HG02884 (cell line): Measurements from ENCODE around the gene IL2RA.
"Not testable (repeated sequence)": the region's sequence is repeated elsewhere in the genome, so short reads cannot be mapped to it uniquely, and the experiment has no call there.

Source experiments
- ATAC-seq: cut with Tn5 transposase; IDR thresholded peaks from one replicate; pipeline ENCODE4 v1.9.1; 2021; ENCODE audit warnings: mild to moderate bottlenecking, moderate library complexity; ENCODE audit not compliant: unreplicated experiment

Gene IL2RA

GRCh38 chr10:6083523-6084475 is 21.6 kb upstream of the IL2RA start:
- no peak for ATAC-seq

DNA sequence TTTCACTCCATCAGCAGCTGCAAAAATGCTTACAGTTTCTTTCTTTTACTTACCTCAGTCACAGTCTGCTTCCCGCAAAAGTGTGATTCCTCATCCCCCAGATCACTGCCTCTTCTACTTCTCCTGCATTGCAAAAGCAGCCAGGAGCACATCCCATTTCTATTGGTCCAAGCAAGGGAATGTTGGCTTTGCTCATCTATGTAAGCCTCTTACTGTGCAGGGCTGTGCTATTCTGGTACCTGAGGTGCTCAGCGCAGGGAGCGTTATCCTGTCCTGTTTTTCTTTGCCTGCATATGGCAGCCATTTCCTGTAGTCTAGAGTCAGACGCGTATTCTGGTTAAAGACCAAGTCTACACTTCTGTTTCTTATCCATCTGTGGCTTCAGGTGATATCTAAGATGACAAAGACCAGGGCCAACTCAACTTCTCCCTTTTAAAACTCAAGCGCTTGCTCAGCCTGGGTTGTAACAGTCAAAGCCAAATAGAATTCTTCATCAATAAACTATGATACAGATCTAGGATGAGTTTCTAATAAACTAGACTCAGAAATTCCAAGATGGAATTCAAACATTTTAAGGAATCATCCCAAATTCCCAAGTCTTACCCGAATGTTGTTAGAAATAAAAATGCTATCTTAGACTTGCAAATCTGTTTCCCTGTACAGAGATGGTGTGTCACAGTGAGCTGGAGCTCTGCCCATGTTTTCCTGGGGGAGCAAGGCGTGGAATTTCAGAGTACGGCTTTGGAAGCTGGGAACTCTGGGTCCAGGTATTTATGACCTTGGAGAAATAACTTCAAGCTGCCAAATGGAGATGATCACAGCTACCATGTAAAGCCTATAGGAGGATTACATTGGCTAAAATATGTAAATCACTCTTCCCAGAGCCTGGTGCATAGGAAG is 20.6 kb upstream of the IL2RA start:
- no peak for ATAC-seq

GRCh38 chr10:6080417-6080973 is 18.3 kb upstream of the IL2RA start:
- no peak for ATAC-seq

DNA sequence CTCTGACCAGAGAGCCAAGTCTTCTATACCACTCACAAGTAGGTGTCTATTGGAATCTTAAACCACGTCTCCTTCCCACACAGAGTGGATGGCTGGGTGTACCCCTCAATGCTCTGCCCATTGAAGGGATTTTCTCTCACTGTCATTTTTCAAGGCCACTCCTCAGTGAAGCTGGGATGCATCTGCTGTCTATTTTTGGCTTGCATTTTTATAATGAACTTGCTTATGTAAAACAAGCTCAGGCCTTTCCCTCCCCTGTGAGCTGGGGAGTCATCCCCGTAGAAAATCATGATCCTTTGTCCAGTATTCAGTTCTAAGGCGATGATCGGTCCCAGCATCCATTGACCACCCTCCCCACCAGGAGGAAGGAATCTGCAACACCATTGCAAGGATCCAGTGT is 16.9 kb upstream of the IL2RA start:
- ATAC-seq: no peak

DNA sequence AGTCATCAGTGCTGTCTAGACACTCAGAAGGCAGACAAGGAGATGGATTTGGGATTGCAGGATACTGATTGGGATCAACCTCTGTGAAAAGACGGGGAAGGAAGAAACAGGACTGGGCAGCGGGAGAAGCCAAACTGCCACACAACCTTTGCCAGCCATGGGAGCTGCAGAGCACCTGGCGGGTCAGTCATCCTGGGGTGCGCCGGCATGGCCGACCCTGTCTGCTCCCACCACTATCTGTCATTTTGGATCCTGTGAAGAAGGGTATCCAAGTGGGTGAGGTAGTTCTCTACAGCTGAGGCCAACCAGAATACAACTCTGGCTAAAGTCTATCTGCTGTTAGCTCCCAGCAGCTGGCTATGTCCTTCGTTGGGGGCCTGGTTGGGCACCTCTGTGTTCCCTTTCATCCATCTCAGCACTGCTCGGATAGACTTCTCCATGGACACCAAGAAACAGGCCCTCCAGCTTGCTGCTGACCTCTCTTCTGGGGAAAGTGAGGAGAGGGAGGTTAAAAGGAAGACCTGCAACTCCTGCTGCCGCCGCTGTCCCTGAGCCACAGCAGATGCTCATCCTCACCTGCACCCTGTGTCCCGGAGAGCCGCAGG is 15.0 kb upstream of the IL2RA start:
- no peak for ATAC-seq

DNA sequence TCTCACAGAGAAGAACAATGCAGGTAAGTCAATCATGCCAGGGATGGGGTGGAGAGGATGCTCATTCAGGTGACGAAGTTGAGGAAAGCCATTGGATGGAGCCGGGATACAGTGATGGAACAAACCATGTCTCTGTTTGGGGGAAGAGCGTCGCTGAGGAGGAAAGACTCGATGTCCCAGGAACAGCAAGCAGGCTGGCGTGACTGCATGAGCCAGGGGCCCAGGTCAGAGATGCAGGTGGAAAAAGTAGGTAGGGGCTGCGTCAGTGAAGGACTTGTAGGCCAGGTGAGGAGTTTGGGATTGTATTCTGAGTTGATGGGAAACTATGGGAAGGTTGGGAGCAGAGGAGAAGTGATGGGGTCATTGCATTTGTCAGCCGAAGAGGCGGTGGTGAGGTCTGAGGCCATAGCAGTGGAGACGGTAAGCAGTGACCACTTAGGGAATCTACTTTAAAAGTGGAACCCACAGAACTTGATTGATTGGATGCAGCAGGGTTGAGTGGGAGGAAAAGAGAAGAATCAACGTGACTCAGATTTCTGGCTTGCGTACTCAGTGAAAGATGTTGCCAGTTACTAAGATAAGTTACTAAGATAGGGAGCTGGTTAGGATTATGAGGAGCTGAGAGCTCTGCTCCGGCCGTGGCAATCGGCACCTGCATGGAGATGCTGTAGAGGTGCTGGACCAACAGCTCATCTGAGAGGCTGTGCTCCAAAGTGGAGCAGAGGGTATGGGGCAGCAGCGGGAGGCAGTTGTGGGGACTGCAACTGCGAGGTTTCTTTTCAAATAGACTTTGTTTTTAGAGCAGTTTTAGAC is 12.5 kb upstream of the IL2RA start:
- no peak for ATAC-seq

- ATAC-seq: no peak
These were observed 10.2 kb upstream of the IL2RA start for GRCh38 chr10:6072215-6072934.

GRCh38 chr10:6071181-6072175 is 9.3 kb upstream of the IL2RA start:
- ATAC-seq: no peak

GRCh38 chr10:6070660-6071059 is 8.5 kb upstream of the IL2RA start:
- ATAC-seq: no peak

DNA sequence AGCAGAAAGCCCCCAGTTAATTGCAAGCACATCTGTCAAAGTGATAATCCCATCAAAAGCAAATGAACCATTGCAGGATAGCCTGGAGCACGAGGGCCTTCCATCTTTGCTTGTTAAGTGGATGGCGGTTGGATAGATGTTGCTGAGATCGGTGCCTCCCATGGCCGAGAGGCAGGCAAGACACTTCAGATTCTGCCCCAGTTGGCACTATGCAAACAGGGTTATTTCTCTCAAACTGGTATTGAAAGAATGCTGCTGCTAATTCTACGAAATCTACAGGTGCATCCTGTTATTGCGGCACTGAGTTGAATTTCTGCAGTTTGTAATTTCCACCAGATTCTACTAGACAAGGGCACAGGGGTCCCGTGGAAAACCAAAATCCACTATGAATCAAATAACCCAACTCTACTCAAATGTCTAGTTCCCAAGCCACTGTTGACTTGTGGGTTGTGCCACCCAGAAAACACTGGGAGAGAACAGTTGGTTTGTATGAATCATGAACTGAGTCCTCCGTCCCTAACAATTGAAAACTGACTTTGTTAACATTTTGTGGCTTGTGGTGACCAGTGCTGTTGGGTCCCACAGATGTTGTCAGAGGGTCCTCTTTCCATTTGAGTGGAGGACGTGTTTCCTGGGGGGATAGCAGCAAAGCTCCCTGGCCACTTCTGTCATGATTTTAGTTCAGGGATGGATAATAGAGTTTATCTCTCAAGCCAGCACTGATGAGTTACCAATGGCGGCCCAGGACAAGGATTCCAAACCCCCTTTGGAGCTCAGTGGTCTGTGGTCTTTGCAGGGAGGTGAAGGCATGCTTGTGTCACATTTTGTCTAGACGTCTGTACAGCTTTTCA is 7.1 kb upstream of the IL2RA start:
- no peak for ATAC-seq

DNA sequence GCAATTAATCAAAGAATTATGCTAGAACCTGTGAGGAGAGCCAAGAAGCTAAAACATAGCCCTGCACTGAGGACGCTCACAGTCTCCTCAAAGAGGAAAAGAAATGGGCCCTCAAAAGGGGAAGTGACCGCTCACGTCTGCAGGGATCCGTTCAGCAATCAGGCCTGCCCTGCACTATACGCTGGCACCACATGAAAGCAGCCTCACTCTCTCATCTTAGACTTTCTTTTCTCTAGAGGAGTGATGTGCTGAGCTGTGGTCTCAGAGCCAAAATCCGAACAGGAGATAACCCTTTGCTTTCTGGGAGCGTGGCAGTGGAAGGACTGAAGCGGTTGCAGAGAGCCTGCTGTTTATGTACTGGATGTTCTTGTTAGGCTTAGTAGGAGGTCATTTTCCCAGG is 6.3 kb upstream of the IL2RA start:
- peak; percentile 59 for ATAC-seq

- no peak for ATAC-seq
These were observed 5.8 kb upstream of the IL2RA start for GRCh38 chr10:6068006-6068405.

GRCh38 chr10:6067457-6067856 is 5.3 kb upstream of the IL2RA start:
- ATAC-seq: no peak

- ATAC-seq: no peak
These were observed 3.7 kb upstream of the IL2RA start for GRCh38 chr10:6065835-6066234.

GRCh38 chr10:6065406-6065805 is 3.2 kb upstream of the IL2RA start:
- ATAC-seq: no peak

GRCh38 chr10:6064726-6065125 is 2.6 kb upstream of the IL2RA start:
- ATAC-seq: not testable (repeated sequence)

DNA sequence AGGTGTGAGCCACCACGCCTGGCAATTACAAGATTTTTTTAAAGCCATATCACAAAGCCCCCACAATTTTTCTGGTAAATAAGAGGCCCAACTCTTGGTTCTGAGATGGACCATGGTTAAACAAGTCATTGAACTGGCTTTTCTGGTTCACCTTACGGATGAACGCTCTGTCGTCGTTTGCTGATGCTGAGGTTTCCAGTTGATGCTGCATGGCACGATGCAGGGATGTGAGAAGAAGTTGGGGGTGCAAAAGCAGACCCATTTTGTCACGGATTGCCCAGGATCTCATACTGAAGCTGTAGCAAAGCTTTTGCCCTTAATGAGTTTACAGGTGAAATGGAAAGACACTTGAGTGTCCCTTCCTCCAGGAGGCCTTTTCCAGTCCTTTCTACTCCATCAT is 2.0 kb upstream of the IL2RA start:
- ATAC-seq: no peak
